Colonic mucosa (tissue), 4 donors: ENCODE results near the gene ADGRB2. TPM values are rescaled to one million over a fixed set of nuclear protein-coding genes. Genes with fewer than 3 reads are reported as not detected.

Source experiments
- DNase-seq: peaks from one replicate; pipeline ENCODE4 v3.0.0-alpha.2; 2020
- H3K27ac ChIP-seq: fragments of 200-600 bp; one replicate; pipeline ENCODE4 v1.8.0; 2021
- H3K27me3 ChIP-seq: fragments of 200-600 bp; one replicate; pipeline ENCODE4 v1.8.0; 2021
- H3K36me3 ChIP-seq: fragments of 200-600 bp; one replicate; pipeline ENCODE4 v1.8.0; 2021
- H3K4me1 ChIP-seq: fragments of 200-600 bp; one replicate; pipeline ENCODE4 v1.8.0; 2021; ENCODE audit warnings: mild to moderate bottlenecking
- H3K4me3 ChIP-seq: fragments of 200-600 bp; one replicate; pipeline ENCODE4 v1.8.0; 2021
- H3K9ac ChIP-seq, 2 donors: one replicate each; pipeline ENCODE4 v1.7.0; 2013; ENCODE audit warnings: control low read depth in 2 of 2, low read depth in 2 of 2, low read length in 2 of 2
- H3K9me3 ChIP-seq: fragments of 200-600 bp; one replicate; pipeline ENCODE4 v1.8.0; 2021
- CTCF ChIP-seq: fragments of 200-600 bp; IDR thresholded peaks from one replicate; pipeline ENCODE4 v1.8.0; 2022; ENCODE audit warnings: antibody characterized with exemption, mild to moderate bottlenecking
- intact Hi-C: fragments of 100-400 bp; cut with DNase I; formaldehyde crosslinking; loops from one replicate; pipeline ENCODE4 v1.14.1; 2022
- total RNA-seq, 2 donors: library from RNA; stranded (reverse); fragmentation: NEBNext Ultra II Directional in 1 of 2; extraction: Animal tissue kit (Norgen Biotek cat#: 25700) in 1 of 2; gene quantifications; one replicate each; pipeline ENCODE4 v1.2.1, GENCODE V29; 2021
- donor health status: healthy.
- donor health status: DM: no; HTN: no; CAD: no.
- donor health status: DM: no; HTN: no; CAD: no.

The ADGRB2 gene
- total RNA-seq, 2 donors from 2014 or later: 0.59 to 1.6 TPM

GRCh38 chr1:31793586-31794285, 29.6 kb upstream of the ADGRB2 start:
- Histone ChIP-seq H3K27ac (no peak overlapping the region), H3K27me3 (no peaks in the 10 kb centered on the region), H3K4me3 (no peak overlapping the region), H3K4me1 (no peaks in the 10 kb centered on the region), H3K36me3 (no peaks in the 10 kb centered on the region), H3K9me3 (no peaks in the 10 kb centered on the region), H3K9ac (no peak overlapping the region)
- intact Hi-C loops: no loop called here
- no peak for DNase-seq
- TF ChIP-seq CTCF: no peak

GRCh38 chr1:31793086-31793485, 28.9 kb upstream of the ADGRB2 start:
- TF ChIP-seq CTCF: no peak
- no peaks in the 10 kb centered on the region for H3K4me1 ChIP-seq
- H3K9me3 ChIP-seq: no peaks in the 10 kb centered on the region
- no peak overlapping the region for H3K9ac ChIP-seq
- no peak for DNase-seq
- no peaks in the 10 kb centered on the region for H3K36me3 ChIP-seq
- no peaks in the 10 kb centered on the region for H3K27me3 ChIP-seq
- H3K4me3 ChIP-seq: no peak overlapping the region
- intact Hi-C loops: no loop called here
- no peak overlapping the region for H3K27ac ChIP-seq

- intact Hi-C loops: no loop called here
- no peak overlapping the region for H3K27ac ChIP-seq
- H3K4me3 ChIP-seq: no peak overlapping the region
- DNase-seq: no peak
- no peak overlapping the region for H3K9ac ChIP-seq
- no peak for TF ChIP-seq CTCF
- H3K36me3 ChIP-seq: no peaks in the 10 kb centered on the region
- H3K4me1 ChIP-seq: no peaks in the 10 kb centered on the region
- H3K27me3 ChIP-seq: no peaks in the 10 kb centered on the region
- H3K9me3 ChIP-seq: no peaks in the 10 kb centered on the region
These were observed 28.4 kb upstream of the ADGRB2 start for GRCh38 chr1:31792541-31792940.

- Histone ChIP-seq H3K27me3 (no peaks in the 10 kb centered on the region), H3K27ac (no peak overlapping the region), H3K9ac (no peak overlapping the region), H3K9me3 (no peaks in the 10 kb centered on the region), H3K4me1 (no peaks in the 10 kb centered on the region), H3K4me3 (no peak overlapping the region), H3K36me3 (no peaks in the 10 kb centered on the region)
- intact Hi-C loops: no loop called here
- no peak for DNase-seq
- no peak for TF ChIP-seq CTCF
These were observed 28.0 kb upstream of the ADGRB2 start for GRCh38 chr1:31792116-31792515.

- no peaks in the 10 kb centered on the region for H3K4me1 ChIP-seq
- no peak for DNase-seq
- intact Hi-C loops: no loop called here
- no peak overlapping the region for H3K9ac ChIP-seq
- no peaks in the 10 kb centered on the region for H3K36me3 ChIP-seq
- H3K9me3 ChIP-seq: no peaks in the 10 kb centered on the region
- H3K4me3 ChIP-seq: no peak overlapping the region
- H3K27ac ChIP-seq: no peak overlapping the region
- no peak for TF ChIP-seq CTCF
- H3K27me3 ChIP-seq: no peaks in the 10 kb centered on the region
These were observed 27.2 kb upstream of the ADGRB2 start for GRCh38 chr1:31791131-31791858.
